Left forelimb (tissue), 1 donor: Measurements from ENCODE around the gene GCGR.

Experiments used
- DNase-seq: peaks from one replicate; pipeline ENCODE4 v3.0.0-alpha.2; 2018; ENCODE audit warnings: low spot score

GCGR gene

DNA sequence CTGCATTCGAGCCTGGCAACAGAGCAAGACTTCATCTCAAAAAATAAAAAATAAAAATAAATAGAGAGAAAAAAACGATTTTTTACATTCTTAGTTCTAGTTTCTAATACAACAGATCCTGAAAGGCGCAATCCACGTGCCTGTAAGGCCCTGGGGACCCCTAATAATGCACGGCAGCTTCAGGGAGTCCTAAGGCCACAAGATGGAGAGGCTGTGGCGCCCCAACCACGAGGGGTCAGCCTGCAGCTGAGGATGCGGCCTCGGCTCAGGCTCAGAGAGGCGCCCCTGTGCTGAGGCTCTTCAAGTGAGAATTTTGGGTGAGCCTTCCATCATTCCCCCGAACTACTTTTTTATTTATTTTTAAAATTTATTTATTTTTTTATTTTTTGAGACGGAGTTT lies 45.5 kb downstream of the GCGR start:
- DNase-seq = no peak

DNA sequence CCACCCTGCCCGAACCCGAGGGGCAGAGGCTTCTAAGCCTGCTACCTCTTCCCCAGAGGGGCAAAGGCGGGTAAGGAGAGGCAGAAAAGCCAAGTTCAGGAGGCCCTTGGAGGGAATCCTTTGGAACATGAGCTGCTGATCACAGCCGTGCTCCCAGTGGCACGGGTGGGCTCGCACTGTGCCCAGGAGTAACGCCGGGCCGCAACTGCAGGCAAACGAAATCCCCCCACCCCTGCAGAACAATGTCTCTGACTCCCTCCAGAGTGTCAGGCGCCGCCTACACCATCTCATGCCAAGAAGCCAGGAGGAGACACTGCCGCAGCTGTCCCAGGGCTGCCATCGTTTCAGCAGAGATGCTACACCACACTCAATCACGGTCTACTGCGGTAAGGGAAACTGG lies 47.5 kb downstream of the GCGR start:
- DNase-seq = no peak

DNA sequence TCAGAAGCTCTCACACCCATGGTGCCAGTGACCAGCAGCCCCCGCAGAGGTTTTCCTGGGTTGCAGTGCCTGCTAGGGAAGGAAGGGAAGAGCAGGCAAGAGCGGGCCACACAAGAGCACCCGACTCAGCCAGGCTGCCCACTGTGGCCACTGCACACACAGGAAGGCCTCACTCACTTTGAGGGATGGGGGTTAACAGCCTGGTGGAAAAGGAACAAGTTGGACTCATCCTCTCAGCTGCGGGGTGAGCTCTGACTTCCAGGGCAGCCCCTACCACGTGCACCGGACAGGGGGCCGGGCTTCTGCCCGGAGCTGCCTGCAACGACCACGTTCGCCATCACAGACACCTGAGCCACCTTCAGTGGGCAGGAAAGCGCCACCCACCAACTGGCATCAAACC lies 48.3 kb downstream of the GCGR start:
- DNase-seq = no peak

DNA sequence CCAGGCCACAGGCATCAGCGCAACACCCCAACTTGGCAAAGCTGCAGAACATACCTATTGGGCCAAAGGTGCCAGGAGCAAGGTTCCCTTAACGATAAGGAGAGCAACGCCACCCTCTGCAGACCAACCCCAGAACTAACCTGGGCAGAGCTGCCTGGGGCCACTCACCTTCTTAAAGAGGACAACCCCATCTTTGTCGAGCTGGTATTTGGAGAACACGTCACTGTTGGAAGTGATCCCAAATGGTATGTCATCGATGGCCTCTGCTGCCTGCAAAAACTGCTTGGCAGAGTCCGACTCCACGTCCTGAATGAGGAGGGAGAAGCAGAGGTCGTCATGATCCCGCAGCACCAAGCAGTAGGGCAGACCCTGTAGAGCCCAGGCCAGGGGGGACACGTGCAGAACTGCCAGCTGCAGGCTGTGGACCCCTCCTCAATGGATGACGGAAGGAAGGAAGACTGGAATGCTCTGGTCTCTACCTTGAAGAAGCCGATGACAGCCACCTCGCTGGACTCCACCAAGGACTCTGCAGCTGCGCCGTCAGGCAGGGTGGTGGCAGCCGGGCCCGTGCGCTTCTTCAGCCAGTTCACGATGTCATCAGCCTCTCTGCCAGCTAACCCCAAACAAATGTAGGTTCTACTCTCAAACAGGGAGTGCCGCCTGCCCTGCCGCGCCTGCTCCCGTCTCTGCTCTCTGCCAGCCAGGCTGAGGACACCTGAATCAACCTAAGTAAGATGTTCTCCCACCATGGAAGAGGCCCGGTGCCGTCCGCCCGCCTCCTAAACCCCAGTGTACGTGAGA lies 51.2 kb downstream of the GCGR start:
- no peak for DNase-seq

DNA sequence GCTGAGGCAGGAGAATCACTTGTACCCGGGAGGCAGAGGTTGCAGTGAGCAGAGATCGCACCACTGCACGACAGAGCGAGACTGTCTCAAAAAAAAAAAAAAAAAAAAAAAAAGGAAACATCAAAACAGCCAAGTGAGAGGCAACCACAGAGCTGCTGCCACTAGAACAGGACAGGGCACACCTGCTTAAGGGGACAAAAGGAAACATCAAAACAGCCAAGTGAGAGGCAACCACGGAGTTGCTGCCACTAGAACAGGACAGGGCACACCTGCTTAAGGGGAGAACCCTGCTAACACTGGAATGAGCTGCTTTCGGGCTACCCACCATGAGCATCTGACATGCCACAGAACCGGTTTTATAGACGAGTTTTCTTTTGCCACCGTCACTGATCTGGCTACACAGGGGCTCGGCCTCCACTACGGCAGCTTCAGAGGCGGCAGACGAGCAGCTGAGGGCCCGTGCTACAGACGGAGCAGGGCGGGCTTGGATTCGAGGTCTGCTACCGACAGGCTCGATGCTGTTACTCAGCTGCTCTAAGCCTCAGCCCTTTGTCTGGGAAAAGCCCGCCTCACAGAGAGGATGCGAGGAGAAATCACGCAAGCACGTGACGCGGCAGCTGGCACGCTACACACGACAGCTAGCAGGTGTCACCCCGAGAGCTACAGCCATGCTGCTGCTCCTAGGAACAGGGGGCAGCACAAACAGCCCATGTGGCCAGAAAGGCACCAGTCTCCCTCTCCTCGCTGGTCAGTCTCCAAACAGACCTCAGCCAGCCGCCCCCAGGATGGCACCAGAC lies 54.4 kb downstream of the GCGR start:
- DNase-seq = no peak

DNA sequence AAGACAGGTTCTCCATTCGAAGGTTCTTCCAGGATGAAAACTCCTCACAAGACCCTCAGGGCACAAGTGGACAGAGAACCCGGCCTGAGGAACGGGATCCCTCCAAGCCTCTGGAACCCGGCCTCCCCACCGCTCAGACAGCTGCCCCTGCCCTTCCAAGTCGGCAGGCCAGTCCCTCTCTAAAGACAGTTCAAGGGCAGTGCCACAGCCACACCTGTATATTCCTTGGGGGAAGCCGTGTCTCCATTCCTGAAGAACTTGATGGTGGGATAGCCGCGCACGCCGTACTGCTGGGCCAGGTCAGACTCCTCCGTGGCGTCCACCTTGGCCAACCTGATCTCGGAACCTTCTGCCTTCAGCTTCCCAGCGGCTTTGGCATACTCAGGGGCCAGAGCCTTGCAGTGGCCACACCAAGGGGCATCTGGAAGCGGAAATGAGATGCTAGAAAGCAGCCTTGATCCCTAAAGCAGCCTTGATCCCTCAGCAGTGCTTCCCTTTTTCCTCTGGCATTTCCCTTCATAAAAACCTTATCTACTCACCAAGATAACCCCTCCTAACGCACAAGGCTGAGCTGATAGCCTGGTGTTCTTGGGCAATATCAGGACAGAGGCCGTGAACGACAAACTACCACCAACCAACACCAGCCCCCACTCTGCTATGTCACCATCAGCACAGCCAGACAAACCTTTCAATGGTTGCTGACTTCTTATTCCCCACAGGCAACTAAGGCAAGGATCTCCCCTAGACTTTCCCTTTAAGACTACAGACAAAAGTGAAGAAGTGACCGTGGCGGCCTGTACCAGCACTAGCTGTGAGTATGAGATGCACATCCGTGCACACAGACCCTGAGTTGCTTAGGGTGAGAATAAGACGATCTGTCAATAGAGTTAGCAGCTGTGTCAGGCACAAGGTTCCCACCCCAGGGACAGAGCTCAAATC lies 55.3 kb downstream of the GCGR start:
- DNase-seq = no peak

DNA sequence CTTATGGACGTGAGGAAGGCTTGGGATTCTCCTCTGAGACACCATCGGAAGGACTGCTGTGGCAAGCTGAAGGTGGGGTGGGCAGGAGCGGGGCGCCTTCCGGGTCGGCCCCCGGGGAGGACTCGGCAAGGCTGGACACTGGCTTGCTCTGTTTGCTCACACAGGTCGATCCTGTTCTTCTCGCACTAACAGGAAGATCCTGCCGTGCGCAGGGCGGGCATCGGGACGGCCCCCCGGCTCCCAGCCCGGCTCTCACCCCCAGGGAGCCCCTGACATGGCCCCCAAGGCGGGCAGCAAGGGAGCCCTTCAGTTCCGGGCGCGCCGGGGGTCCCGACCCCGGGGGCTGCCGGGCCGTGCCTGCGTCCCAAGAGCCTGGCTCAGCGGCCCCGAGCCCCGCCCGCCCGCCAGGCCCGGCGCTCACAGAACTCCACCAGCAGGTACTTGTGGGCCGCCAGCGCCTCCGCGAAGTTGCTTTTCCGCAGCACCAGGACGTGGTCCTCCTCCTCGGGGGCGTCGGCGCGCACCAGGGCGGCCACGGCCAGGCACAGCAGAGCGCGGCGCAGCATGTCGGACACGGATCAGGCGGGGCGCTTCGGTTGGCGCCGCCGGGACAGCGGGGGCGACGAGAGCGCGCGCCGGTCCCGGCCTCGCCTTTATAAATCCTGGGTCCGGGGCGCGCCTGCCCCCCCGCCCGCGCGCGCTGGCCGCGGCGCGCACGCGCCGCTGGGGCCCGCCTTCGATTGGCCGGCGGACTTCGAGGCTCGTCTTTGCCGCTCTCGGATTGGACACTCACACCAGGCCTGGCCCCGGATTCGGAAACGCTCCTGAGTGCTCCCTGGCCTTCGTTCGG lies 56.2 kb downstream of the GCGR start, which contains the start of gene P4HB:
Gene P4HB (minus strand): TSS at position 630 of the 850 bp plus-strand sequence. CDS start 64 bp downstream, at position 566.
- no peak for DNase-seq

GRCh38 chr17:81860756-81861568 lies 57.0 kb downstream of the GCGR start:
- peak; percentile 100 for DNase-seq

DNA sequence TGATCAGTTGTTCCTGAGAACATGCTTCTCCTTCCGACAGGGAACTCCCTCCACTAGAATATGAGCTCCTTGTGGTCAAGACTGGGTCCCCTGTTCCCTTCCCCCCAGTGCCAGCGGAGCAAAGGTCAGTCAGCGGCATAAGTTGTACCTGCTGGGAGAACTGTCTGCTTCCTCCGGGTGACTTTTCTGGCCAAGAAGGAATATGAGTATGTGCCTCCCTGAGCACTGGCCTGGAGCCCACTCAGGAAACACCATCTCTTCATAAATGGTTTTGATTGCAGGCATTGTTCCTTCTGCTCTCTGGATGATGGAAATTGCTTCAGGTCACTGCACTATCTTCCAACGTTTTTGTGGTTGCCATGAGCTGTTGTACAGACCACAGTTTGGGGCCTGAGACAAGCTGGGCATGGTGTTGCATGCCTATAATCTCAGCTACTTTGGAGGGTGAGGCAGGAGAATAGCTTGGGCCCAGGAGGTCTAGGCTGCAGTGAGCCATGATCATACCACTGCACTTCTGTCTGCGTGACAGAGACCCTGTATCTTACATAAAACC lies 59.2 kb downstream of the GCGR start:
- no peak for DNase-seq
